ENCODE results near the gene GPR15LG.
"Not testable (repeated sequence)": the region's sequence is repeated elsewhere in the genome, so short reads cannot be mapped to it uniquely, and the experiment has no call there.

GPR15LG gene

DNA sequence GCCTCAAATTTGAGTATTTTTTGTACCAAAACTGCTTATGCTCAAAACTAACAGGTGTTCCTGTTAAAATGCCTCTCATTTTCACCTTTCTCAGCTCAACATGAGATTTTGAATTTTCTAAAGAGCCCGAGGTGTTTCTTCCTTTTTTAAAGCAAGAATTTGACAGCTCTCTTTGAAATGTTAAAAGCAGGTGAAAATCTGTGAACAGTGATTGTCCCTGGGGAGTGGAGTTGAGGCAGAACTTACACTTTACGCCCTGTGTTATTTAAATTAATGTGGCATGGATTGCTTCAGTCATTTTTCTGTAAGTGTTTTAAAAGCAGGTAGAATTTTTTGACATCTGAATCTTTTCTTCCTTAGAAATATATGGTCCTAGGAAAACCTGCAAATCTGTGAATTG is 9.2 kb upstream of the GPR15LG start:
- FAIRE-seq (no peak), DNase-seq (ENCODE audit: low spot score) (no peak)

DNA sequence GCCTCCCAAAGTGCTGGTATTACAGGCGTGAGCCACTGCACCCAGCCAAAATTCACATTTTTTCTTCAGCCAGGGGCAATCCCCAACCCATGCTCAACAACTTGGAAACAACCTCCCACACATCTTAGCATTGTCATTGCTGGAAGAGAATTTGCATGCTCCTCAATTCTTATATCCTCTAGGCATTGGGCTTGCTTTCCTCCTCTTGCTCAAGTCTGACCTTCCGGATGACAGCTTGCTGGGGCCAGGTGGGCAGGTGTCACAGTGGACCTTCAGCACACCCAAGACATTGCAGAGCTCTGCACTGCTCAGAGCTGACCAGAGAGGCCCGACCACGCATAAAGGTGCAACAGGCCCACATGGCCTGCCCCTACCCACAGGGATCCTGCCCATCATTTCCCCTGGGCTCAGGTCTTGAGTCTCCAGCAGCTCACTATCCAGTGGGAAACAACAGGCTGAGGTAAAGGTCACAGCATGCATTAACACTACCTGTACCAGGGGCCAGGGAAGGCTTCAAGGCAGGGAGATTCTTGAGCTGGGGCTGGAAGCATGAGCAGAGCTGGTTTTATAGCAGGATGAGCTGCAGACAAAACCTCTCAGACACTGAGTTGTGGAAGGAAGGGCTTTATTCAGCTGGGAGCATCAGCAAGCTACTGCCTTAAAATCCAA is 6.8 kb upstream of the GPR15LG start:
- DNase-seq (ENCODE audit: low spot score) (no peak), FAIRE-seq (no peak)

GRCh38 chr10:84167289-84167653 is 6.3 kb upstream of the GPR15LG start:
- not testable (repeated sequence) for FAIRE-seq; DNase-seq (ENCODE audit: low spot score)

DNA sequence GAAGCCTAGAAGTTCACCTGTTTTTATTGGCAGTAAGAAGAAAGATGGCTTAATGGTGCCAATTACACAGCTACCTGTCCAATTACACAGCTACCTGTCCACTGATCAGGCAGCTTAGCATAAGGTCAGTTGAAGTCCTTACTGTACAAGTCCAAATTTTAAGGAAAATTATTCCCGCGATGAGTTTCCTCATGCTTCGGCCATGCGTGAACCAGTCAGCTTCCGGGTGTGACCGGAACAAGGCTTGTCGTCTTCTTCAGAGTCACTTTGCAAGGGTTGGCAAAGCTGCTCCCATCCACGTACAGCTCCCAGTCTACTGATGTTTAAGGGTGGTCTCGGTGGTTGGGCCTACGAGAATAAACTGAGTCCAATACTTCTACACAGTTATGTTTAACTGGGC is 5.2 kb upstream of the GPR15LG start:
- DNase-seq (ENCODE audit: low spot score); FAIRE-seq: not testable (repeated sequence)

DNA sequence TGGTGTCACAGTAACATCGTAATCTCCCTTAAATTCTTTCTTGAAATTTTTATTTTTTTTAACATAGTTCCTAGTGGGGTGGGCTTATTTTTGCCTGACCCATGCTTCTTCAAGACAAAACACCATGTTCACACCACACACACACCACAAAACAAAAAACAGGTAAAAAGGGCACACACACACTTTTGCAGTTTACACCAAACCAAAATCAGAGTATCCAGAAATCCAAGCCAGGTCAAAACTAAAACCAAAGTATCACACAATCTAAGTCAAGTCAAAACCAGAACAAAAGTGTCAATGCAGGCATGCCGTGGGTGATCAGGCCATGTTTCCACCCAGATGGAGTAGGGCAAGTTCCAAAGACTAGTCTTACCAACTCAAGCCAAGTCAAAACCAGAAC is 2.4 kb upstream of the GPR15LG start:
- not testable (repeated sequence) for FAIRE-seq

GRCh38 chr10:84171700-84172466 is 1.7 kb upstream of the GPR15LG start:
- not testable (repeated sequence) for DNase-seq (ENCODE audit: low spot score); FAIRE-seq

More for the DNA sequence above, 2.4 kb upstream of the GPR15LG start:
- not testable (repeated sequence) for DNase-seq (ENCODE audit: low spot score)

GRCh38 chr10:84172467-84173356 is 889 bp upstream of the GPR15LG start:
- FAIRE-seq (no peak), DNase-seq (ENCODE audit: low spot score) (no peak)

GRCh38 chr10:84175436-84175835 is 1.8 kb downstream of the GPR15LG start:
- FAIRE-seq (no peak), DNase-seq (ENCODE audit: low spot score) (no peak)

DNA sequence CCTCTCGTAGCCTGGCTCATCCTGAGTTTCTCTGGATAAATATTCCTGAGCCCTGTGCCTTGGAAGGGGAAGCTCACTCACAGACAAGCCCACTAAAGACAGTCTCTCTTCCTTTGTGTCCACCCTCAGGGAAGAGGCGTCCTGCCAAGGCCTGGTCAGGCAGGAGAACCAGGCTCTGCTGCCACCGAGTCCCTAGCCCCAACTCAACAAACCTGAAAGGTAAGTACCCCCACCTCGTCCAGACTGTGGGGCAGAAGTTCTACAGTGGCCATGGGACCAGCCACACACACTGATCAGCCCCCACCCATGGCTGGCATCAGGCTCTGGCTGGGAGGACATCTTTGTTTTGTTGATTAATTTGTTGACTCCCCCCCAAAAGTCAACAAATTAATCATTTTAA is 2.8 kb downstream of the GPR15LG start:
- FAIRE-seq (no peak), DNase-seq (ENCODE audit: low spot score) (no peak)

DNA sequence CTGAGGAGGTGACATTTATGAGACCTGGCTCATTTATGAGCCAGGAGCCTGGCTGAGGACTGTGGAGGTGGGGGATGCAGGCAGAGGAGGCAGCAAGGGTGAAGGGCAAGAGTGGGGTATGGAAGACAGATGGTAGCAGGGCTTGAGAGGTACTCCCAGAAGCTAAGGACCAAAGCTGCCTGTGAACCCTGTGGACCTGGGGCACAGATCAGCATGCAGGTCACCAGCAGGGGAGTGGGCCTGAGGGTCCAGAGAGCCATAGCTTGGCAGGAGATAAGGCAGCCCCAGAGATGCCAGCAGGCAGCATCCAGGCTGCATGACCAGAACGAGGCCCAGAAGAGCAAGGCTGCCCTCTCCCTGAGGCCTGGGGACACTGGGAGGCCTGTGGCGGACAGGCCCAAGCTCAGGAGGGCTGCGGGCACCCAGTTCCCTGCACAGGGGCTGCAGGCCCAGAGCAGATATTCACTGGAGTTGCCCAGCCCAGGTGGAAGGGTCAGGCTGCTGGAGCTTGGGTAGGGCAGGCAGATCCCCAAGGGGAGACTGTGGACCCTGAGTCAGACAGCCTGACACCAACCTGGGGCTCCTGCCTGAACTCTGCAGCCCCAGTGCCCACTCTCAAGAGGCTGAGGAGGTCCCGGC is 3.4 kb downstream of the GPR15LG start:
- no peak for FAIRE-seq
- DNase-seq (ENCODE audit: low spot score), result no peak

- no peak for DNase-seq (ENCODE audit: low spot score)
- no peak for FAIRE-seq
These were observed 4.0 kb downstream of the GPR15LG start for GRCh38 chr10:84177541-84178141.

DNA sequence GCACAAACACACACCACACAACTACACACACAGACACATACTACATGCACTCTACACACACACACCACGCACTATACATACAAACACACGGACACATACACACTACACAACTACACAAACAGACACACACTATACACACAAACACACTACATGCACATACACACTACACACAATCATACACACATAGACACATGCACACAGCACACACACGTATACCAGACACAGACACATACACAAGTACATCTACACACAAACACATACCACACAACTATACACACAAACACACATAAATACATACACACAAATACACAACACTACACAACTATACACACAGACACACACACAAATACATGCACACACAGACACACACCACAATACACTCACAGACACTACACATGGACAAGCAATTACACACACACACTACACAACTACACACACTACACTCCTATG is 4.6 kb downstream of the GPR15LG start:
- FAIRE-seq, result peak; percentile 98
- no peak for DNase-seq (ENCODE audit: low spot score)

DNA sequence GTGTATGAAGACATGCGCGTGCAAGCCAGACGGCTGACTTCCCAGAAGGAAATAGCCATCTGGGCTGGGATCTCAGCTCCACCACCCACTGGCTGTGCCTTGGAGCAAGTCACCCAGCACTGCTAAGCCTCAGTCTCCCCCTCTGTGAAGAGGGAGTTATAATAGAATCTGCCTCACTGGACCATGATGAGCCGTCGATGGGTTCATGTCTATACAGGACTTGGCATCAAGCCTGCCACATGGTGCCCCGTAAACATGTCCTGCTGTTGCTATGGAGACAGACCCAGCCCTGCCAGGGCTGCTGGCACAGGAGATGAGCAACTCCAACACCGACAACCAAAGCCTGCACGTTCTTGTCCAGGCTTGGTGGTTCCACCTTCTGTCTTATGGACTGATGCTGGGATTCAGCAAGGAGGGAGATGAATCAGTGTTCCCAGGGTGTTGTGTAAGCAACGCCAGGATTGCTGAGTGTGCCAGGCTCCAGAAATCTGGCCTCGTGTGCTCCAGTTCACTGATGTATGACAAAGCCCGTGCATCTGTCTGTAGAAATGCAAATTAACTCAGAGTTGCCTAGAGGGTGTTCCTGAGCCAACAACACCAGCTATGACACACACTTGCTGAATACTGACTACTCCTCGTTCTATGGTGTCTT is 5.6 kb downstream of the GPR15LG start:
- DNase-seq (ENCODE audit: low spot score) (no peak), FAIRE-seq (no peak)

DNA sequence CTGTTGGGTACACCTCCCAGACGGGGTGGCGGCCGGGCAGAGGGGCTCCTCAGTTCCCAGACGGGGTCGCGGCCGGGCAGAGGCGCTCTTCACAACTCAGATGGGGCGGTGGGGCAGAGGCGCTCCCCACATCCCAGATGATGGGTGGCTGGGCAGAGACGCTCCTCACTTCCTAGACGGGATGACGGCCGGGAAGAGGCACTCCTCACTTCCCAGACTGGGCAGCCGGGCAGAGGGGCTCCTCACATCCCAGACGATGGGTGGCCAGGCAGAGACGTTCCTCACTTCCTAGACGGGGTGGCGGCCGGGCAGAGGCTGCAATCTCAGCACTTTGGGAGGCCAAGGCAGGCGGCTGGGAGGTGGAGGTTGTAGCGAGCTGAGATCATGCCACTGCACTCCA is 6.8 kb downstream of the GPR15LG start:
- not testable (repeated sequence) for FAIRE-seq

DNA sequence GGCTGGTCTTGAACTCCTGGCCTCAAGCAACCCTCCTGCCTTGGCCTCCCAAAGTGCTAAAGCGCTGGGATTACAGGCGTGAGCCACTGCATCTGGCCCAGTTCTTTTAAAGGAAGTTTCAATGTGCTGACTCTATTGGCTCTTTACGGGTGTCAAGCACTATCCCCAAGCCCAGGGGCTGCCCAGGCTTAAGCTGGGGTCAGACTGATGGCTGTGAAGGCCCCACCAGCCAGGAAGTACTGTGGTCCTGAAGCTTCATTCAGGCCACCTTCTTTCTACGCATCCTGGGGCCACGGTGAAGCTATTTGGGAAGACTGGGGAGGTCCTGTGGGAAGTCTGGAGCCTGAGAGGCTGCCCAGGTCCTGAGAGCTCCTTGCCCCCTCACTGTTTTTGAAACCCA is 8.0 kb downstream of the GPR15LG start:
- FAIRE-seq, result no peak
- DNase-seq (ENCODE audit: low spot score), result no peak

More for the DNA sequence above, 6.8 kb downstream of the GPR15LG start:
- not testable (repeated sequence) for DNase-seq (ENCODE audit: low spot score)

GRCh38 chr10:84184517-84184916 is 10.9 kb downstream of the GPR15LG start:
- DNase-seq (ENCODE audit: low spot score), result no peak
- FAIRE-seq, result no peak

DNA sequence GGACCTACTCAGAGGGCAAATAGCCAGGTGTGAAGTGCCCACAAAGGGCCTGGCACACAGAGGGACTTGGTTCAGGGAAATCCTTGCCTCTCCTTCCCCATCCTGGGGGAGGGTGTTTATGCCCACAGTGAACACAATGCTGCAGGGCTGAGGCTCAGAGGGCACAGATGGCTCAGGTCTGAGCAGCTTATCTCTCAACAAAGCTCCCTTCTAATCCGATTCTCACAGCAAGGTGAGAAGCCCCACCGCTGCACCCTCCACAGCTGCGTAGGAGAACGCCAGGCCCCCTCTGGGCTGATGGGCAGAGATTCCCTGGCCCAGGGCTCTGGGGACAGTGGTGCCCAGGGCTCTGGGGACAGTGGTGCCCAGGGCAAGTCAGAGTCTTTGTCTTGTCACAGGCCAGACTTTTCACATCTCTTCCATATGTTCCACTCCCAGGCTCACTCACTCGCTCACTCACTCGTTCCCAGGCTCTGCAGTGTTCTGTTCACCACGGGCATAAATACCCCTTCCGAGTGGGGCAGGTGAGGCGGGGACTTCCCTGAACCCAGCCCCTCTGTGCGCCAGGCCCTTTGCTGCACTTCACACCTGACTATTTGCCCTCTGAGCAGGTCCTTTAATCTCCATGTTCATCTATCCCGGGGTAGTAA is 12.1 kb downstream of the GPR15LG start:
- FAIRE-seq, result no peak

GRCh38 chr10:84188815-84189214 is 15.2 kb downstream of the GPR15LG start:
- no peak for FAIRE-seq

More for the DNA sequence above, 12.1 kb downstream of the GPR15LG start:
- DNase-seq (ENCODE audit: low spot score), result no peak

DNA sequence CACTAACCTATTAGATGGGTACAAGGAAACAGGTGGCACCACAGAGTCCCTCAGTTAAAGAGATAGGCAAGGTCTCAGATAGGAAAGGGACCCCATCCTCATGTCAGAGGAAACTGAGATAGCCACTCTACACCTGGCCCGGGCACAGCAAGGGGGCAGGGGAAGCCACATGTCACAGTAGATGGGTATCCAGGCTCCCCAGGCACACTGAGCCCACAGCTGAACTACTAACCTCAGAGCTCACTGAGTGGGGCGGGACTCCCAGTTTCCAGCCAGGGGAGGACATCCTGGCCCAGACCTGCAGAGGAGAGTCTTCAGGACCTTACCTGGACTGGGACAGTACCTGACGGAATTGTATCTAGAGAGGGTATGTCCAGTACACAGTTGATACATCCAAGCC is 17.0 kb downstream of the GPR15LG start:
- FAIRE-seq, result no peak

More at GRCh38 chr10:84188815-84189214, 15.2 kb downstream of the GPR15LG start:
- no peak for DNase-seq (ENCODE audit: low spot score)

DNA sequence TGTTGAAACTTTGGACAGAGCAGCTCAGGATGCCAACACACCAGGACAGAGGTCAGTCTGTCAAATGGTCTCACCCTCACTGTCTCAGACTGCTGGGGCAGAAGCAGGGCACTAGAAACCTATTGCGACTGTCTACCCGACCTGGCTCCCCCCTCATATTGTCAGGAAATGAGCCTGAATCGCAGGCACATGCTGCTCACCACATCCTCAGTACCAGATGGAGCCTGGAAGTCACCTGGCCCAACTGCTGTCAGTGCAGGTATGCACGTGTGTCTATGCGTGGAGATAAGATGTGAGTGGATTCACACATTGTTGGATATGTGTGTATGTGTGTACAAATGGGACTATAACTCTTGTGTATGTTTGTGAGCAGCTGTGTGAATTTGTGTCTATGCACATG is 17.5 kb downstream of the GPR15LG start:
- no peak for DNase-seq (ENCODE audit: low spot score)
- FAIRE-seq, result peak; percentile 58

More for the DNA sequence above, 17.0 kb downstream of the GPR15LG start:
- DNase-seq (ENCODE audit: low spot score), result no peak

Data from urothelium cell line (cell line).